Activated T-cell treated with anti-CD3 and anti-CD28 coated beads for 24 hours (primary cell): Measurements from ENCODE around the gene SLC26A4.

Source experiments
- DNase-seq: peaks from one replicate; pipeline ENCODE4 v3.0.0-alpha.2; 2020; ENCODE audit warnings: low read depth

SLC26A4 gene

DNA sequence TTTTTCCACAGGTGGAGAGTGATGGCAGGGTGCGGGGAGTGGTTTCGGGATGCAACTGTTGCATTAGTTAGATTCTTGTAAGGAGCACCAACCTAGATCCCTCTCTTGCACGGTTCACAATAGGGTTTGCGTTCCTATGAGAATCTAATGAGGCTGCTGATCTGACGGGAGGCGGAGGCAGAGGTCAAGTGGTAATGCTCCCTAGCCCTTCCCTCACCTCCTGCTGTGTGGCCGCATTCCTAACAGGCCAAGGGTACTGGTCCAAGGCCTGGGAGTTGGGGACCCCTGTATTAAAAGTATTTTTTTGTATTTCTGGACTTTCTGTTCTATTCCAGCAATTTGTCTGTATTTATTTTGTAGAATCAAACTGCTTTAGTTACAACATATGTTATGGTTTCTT, 90.5 kb downstream of the SLC26A4 start:
- no peak for DNase-seq

DNA sequence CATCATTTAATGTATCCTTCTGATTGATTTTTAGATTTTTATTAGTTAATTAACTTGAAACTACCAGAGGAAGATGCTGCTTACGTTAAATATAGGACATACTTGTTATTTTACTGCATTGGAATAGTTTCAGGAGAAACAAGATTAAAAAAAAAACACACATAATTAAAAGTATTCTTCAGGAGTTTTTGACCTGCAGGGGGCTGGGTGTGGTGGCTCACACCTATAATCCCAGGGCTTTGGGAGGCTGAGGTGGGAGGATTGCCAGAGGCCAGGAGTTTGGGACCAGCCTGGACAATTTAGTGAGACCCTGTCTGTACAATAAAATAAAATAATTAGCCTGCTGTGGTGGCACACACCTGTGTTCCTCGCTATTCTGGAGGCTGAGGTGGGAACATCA, 94.0 kb downstream of the SLC26A4 start:
- no peak for DNase-seq

DNA sequence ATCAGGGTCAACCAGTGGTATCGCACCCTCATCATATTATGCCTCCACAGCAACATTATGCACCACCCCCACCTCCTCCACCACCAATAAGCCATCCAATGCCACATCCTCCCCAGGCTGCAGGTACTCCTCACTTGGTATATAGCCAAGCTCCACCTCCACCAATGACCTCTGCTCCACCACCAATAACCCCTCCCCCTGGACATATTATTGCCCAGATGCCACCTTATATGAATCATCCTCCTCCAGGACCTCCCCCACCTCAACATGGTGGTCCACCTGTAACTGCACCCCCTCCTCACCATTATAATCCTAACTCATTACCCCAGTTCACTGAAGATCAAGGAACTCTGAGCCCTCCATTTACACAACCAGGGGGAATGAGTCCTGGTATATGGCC, 98.0 kb downstream of the SLC26A4 start:
- DNase-seq = no peak

DNA sequence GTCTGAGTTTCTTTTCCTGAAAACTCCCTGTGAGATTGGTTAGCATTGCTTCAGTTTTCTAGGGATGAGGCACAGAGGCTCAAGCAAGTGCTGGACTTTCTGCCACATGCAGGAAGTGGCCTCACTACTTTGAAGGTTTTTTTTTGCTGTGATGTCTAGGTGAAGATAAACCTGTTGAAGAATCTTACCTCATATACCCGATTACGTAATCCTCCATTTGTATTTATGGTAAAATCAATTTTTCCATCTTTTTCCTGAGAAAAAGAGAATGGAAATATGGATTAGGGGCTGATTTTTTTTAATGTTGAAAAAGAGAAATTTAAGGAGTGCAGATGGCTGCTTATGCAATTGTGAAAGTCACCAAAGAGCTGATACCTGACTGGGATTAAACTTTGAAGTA, 106.8 kb downstream of the SLC26A4 start:
- DNase-seq = no peak
